ENCODE measurements around the gene TRIM29.

DNA sequence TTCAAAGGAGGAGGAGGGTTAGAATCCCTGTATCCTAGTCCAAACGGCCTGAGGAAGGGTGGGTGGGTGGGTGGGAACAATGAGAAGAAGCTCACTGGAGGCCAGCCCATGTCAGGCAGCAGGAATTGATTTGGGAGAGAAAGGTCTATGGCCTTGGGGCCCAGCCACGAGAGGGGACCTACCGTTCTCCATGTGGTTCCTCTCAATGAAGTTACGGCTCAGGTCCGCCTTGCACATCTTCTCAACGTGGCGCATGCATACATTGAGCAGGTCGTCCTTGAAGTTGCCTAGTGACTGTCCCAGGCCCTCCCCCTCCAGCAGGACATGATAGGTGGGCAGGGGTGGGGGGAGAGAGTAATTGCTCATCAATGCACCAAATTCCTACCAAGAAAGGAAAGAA, 12.4 kb downstream of the TRIM29 start:
- TF ChIP-seq, protein P1, sequence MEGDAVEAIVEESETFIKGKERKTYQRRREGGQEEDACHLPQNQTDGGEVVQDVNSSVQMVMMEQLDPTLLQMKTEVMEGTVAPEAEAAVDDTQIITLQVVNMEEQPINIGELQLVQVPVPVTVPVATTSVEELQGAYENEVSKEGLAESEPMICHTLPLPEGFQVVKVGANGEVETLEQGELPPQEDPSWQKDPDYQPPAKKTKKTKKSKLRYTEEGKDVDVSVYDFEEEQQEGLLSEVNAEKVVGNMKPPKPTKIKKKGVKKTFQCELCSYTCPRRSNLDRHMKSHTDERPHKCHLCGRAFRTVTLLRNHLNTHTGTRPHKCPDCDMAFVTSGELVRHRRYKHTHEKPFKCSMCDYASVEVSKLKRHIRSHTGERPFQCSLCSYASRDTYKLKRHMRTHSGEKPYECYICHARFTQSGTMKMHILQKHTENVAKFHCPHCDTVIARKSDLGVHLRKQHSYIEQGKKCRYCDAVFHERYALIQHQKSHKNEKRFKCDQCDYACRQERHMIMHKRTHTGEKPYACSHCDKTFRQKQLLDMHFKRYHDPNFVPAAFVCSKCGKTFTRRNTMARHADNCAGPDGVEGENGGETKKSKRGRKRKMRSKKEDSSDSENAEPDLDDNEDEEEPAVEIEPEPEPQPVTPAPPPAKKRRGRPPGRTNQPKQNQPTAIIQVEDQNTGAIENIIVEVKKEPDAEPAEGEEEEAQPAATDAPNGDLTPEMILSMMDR (IDR thresholded peaks at IDR 0.05) = no peak
- no peak for TF ChIP-seq POLR2A (IDR thresholded peaks at IDR 0.05)
